HG03558 (cell line): ENCODE results near the gene SYTL1.
A peak's percentile ranks its signal among the peaks of the same experiment; 100 is the strongest.
"Not testable (repeated sequence)": the region's sequence is repeated elsewhere in the genome, so short reads cannot be mapped to it uniquely, and the experiment has no call there.

Experiments used
- ATAC-seq: cut with Tn5 transposase; IDR thresholded peaks from one replicate; pipeline ENCODE4 v1.9.1; 2021; ENCODE audit warnings: moderate number of reproducible peaks; ENCODE audit not compliant: unreplicated experiment; ENCODE audit errors: extremely low read depth

The SYTL1 gene

GRCh38 chr1:27380766-27381733 is 39.2 kb downstream of the SYTL1 start:
- ATAC-seq: no peak

GRCh38 chr1:27381969-27382762 is 40.3 kb downstream of the SYTL1 start:
- ATAC-seq: no peak

GRCh38 chr1:27383039-27383605 is 41.3 kb downstream of the SYTL1 start, which contains the start of gene CD164L2:
TSS of gene CD164L2 (minus strand) at chr1:27383333. CDS start at chr1:27383239, 94 bp downstream.
- no peak for ATAC-seq

- ATAC-seq: no peak
Observed at GRCh38 chr1:27383661-27384060, 41.8 kb downstream of the SYTL1 start.

GRCh38 chr1:27384797-27385196 is 43.0 kb downstream of the SYTL1 start:
- ATAC-seq: not testable (repeated sequence)

GRCh38 chr1:27388337-27389005 is 46.6 kb downstream of the SYTL1 start:
- no peak for ATAC-seq

- ATAC-seq: no peak
Observed at GRCh38 chr1:27391511-27392095, 49.8 kb downstream of the SYTL1 start.

GRCh38 chr1:27392096-27392777 is 50.4 kb downstream of the SYTL1 start, which contains the start of gene GPR3:
TSS of gene GPR3 (plus strand) at chr1:27392622. CDS start at chr1:27393799, 1,177 bp downstream.
- peak; percentile 57 for ATAC-seq

GRCh38 chr1:27392778-27393635 is 51.2 kb downstream of the SYTL1 start:
- ATAC-seq: no peak

- ATAC-seq: no peak
Observed at GRCh38 chr1:27393641-27394281, 51.9 kb downstream of the SYTL1 start.

- ATAC-seq: no peak
Observed at GRCh38 chr1:27394282-27394658, 52.4 kb downstream of the SYTL1 start.

GRCh38 chr1:27394925-27395324 is 53.1 kb downstream of the SYTL1 start:
- ATAC-seq: no peak

GRCh38 chr1:27395441-27396195 is 53.8 kb downstream of the SYTL1 start:
- no peak for ATAC-seq

GRCh38 chr1:27397110-27397509 is 55.3 kb downstream of the SYTL1 start:
- no peak for ATAC-seq

GRCh38 chr1:27397749-27398148 is 55.9 kb downstream of the SYTL1 start:
- no peak for ATAC-seq

- ATAC-seq: no peak
Observed at GRCh38 chr1:27398405-27399149, 56.8 kb downstream of the SYTL1 start.
